LNCAP (cell line): ENCODE measurements around the gene PFKM.
A peak's percentile ranks its signal among the peaks of the same experiment; 100 is the strongest.

Source experiments
- CTCF ChIP-seq: fragments of 450-650 bp; IDR thresholded peaks from 2 replicates; pipeline ENCODE4 v1.5.1; 2017; ENCODE audit warnings: mild to moderate bottlenecking

PFKM gene

GRCh38 chr12:48187916-48188695 lies 68.9 kb downstream of the PFKM start:
- TF ChIP-seq CTCF: no peak

GRCh38 chr12:48189331-48190125 lies 70.4 kb downstream of the PFKM start:
- peak; percentile 89 for TF ChIP-seq CTCF

- TF ChIP-seq CTCF: no peak
Measured at GRCh38 chr12:48191096-48191495, 71.9 kb downstream of the PFKM start.

GRCh38 chr12:48192861-48193260 lies 73.7 kb downstream of the PFKM start:
- no peak for TF ChIP-seq CTCF

- TF ChIP-seq CTCF: no peak
Measured at GRCh38 chr12:48193623-48194022, 74.5 kb downstream of the PFKM start.

- no peak for TF ChIP-seq CTCF
Measured at GRCh38 chr12:48194799-48195201, 75.6 kb downstream of the PFKM start.
